ENCODE data around the gene ZNF425.
"Not testable (repeated sequence)": the region's sequence is repeated elsewhere in the genome, so short reads cannot be mapped to it uniquely, and the experiment has no call there.

ZNF425 gene

GRCh38 chr7:149125863-149126661 is at the start of gene ZNF425:
TSS of gene ZNF425 (minus strand) at chr7:149126324. CDS start at chr7:149126213, 111 bp downstream.
- DNase-seq: peak; percentile 97

- DNase-seq: no peak
Measured at GRCh38 chr7:149175150-149175549, 49.0 kb upstream of the ZNF425 start.

GRCh38 chr7:149172534-149172920 is 46.4 kb upstream of the ZNF425 start:
- DNase-seq: no peak

GRCh38 chr7:149171892-149172533 is 45.9 kb upstream of the ZNF425 start:
- no peak for DNase-seq

- DNase-seq: no peak
Measured at GRCh38 chr7:149166630-149167352, 40.7 kb upstream of the ZNF425 start.

- DNase-seq: no peak
Measured at GRCh38 chr7:149166142-149166541, 40.0 kb upstream of the ZNF425 start.

- no peak for DNase-seq
Measured at GRCh38 chr7:149161241-149161848, 35.2 kb upstream of the ZNF425 start.

GRCh38 chr7:149156898-149157297 is 30.8 kb upstream of the ZNF425 start:
- DNase-seq: no peak

GRCh38 chr7:149154056-149154455 is 27.9 kb upstream of the ZNF425 start:
- no peak for DNase-seq

- DNase-seq: no peak
Measured at GRCh38 chr7:149153346-149153745, 27.2 kb upstream of the ZNF425 start.

- DNase-seq: no peak
Measured at GRCh38 chr7:149150981-149151380, 24.9 kb upstream of the ZNF425 start.

GRCh38 chr7:149147752-149148653 is 21.9 kb upstream of the ZNF425 start:
- DNase-seq: peak; percentile 54

GRCh38 chr7:149147072-149147751 is 21.1 kb upstream of the ZNF425 start, which contains the start of gene ZNF398:
TSS of gene ZNF398 (plus strand) at chr7:149147453. CDS start at chr7:149147743, 290 bp downstream.
- peak; percentile 84 for DNase-seq

GRCh38 chr7:149145031-149145845 is 19.1 kb upstream of the ZNF425 start:
- DNase-seq: peak; percentile 21

GRCh38 chr7:149144436-149144922 is 18.4 kb upstream of the ZNF425 start:
- DNase-seq: not testable (repeated sequence)

- DNase-seq: no peak
Measured at GRCh38 chr7:149141893-149142292, 15.8 kb upstream of the ZNF425 start.

GRCh38 chr7:149140831-149141230 is 14.7 kb upstream of the ZNF425 start:
- no peak for DNase-seq

GRCh38 chr7:149136118-149136517 is 10.0 kb upstream of the ZNF425 start:
- no peak for DNase-seq

- DNase-seq: no peak
Measured at GRCh38 chr7:149133028-149133710, 7.0 kb upstream of the ZNF425 start.
